Ascending aorta (tissue), 2 donors: ENCODE results near the gene MAEA. TPM values are rescaled to one million over a fixed set of nuclear protein-coding genes. Genes with fewer than 3 reads are reported as not detected.

Source experiments
- DNase-seq, 2 donors: peaks; one replicate each; pipeline ENCODE4 v3.0.0-alpha.2; 2019; ENCODE audit warnings: low spot score in 2 of 2
- H3K27ac ChIP-seq, 2 donors: fragments of 200-600 bp; sonication (generic); one replicate each; pipeline ENCODE4 v1.5.1; 2016 to 2017; ENCODE audit warnings: mild to moderate bottlenecking in 1 of 2
- H3K27me3 ChIP-seq: fragments of 200-600 bp; sonication (generic); one replicate; pipeline ENCODE4 v1.5.1; 2017
- H3K36me3 ChIP-seq, 2 donors: fragments of 200-600 bp; sonication (generic); one replicate each; pipeline ENCODE4 v1.5.1; 2016
- H3K4me1 ChIP-seq, 2 donors: fragments of 200-600 bp; sonication (generic); one replicate each; pipeline ENCODE4 v1.5.1; 2016 to 2017; ENCODE audit warnings: mild to moderate bottlenecking in 1 of 2
- H3K4me3 ChIP-seq, 2 donors: fragments of 200-600 bp; sonication (generic); one replicate each; pipeline ENCODE4 v1.5.1; 2016 to 2017; ENCODE audit warnings: mild to moderate bottlenecking in 1 of 2
- H3K9me3 ChIP-seq, 2 donors: fragments of 200-600 bp; sonication (generic); one replicate each; pipeline ENCODE4 v1.5.1; 2016
- CTCF ChIP-seq, 3 experiments: fragments of 200-600 bp in 2 of 3; fragments of 450-650 bp in 1 of 3; sonication (generic) in 2 of 3; IDR thresholded peaks; one replicate each; pipeline ENCODE4 v1.5.1; 2016 to 2019; ENCODE audit warnings: antibody characterized with exemption in 3 of 3, mild to moderate bottlenecking in 1 of 3, moderate library complexity in 1 of 3
- intact Hi-C: fragments of 100-400 bp; cut with DNase I; formaldehyde crosslinking; loops from one replicate; pipeline ENCODE4 v1.15.1; 2023
- total RNA-seq: library from RNA; depleted of rRNA; stranded (reverse); fragments of >200 nt; gene quantifications from one replicate; pipeline ENCODE4 v1.1.0, GENCODE V29; 2016

Gene MAEA
- total RNA-seq, 1 donor from 2014 or later, result 56.3 TPM

DNA sequence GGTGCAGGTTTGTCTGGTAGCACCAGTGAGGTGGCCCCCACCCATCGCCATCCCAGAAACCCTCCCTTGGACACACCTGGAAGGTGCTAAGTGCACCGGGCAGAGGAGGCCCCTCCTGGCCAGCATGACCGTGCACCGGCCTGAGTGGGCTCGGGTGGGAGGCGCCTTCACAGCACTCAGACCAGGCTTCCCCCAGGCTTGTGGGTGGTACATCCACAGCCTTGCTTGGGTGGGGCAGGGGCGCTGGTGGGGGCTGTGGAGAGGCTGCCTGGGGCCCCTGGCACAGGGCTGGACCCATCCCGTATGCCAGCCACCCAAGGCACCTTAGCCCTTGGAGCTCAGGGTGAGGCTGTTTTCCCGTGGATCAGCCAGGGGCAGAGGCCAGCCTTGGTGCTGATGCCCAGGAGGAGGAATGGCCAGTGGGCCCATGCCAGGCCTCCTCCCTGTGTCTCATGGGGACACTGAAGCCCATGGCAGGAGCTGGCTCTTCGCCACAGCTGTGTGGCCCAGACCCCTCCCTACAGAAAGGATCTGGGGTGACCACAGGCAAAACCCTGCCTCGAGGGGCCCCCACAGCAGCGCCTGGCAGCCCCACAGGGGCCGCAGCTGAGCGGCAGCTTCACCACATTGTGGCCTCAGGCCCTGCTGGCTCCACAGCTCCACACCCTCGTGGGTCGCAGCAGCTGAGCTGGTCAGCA, 95.1 kb downstream of the MAEA start:
- no peak for DNase-seq
- no peaks in the 10 kb centered on the region for H3K27me3 ChIP-seq
- H3K4me3 ChIP-seq, result no peak overlapping the region
- no peak overlapping the region for H3K27ac ChIP-seq
- intact Hi-C loops, result no loop called here
- TF ChIP-seq CTCF (IDR thresholded peaks at IDR 0.05), result no peak
- H3K9me3 ChIP-seq, result peaks cover 0 to 14% of the 10 kb centered on the region in 2 donors
- H3K4me1 ChIP-seq, result no peaks in the 10 kb centered on the region
- H3K36me3 ChIP-seq, result peaks cover 52 to 78% of the 10 kb centered on the region in 2 donors

- no peak for DNase-seq
- intact Hi-C loops, result no loop called here
- H3K27me3 ChIP-seq, result no peaks in the 10 kb centered on the region
- H3K4me3 ChIP-seq, result no peak overlapping the region
- peaks cover 52 to 76% of the 10 kb centered on the region in 2 donors for H3K36me3 ChIP-seq
- H3K4me1 ChIP-seq, result no peaks in the 10 kb centered on the region
- no peak for TF ChIP-seq CTCF (IDR thresholded peaks at IDR 0.05)
- H3K9me3 ChIP-seq, result peaks cover 0 to 14% of the 10 kb centered on the region in 2 donors
- no peak overlapping the region for H3K27ac ChIP-seq
These were observed 96.0 kb downstream of the MAEA start for GRCh38 chr4:1385373-1386340.

Other genes starting within 250 kb of the MAEA start
- not detected for gene RNF212, start 176.3 kb upstream of the MAEA start, total RNA-seq
- gene SPON2, start 117.3 kb upstream of the MAEA start, total RNA-seq, result 14.0 TPM
- 273 TPM for gene CTBP1, start 40.8 kb upstream of the MAEA start, total RNA-seq
- 56.9 TPM for gene UVSSA, start 57.3 kb downstream of the MAEA start, total RNA-seq
- gene NKX1-1, start 116.6 kb downstream of the MAEA start, total RNA-seq, result not detected